Mucosa of gallbladder (tissue), 1 donor: ENCODE results near the gene RB1. TPM values are rescaled to one million over a fixed set of nuclear protein-coding genes. Genes with fewer than 3 reads are reported as not detected.
"Not testable (repeated sequence)": the region's sequence is repeated elsewhere in the genome, so short reads cannot be mapped to it uniquely, and the experiment has no call there.

Experiments used
- DNase-seq: peaks from one replicate; pipeline ENCODE4 v3.0.0-alpha.2; 2020; ENCODE audit warnings: low spot score
- total RNA-seq: library from RNA; stranded (reverse); gene quantifications from one replicate; pipeline ENCODE4 v1.2.1, GENCODE V29; 2021
- donor health status: DM: no; HTN: no; CAD: no.

RB1 gene
- total RNA-seq, 1 donor from 2014 or later: 37.8 TPM

GRCh38 chr13:48410199-48410598 lies 106.6 kb downstream of the RB1 start:
- DNase-seq: no peak

- DNase-seq: no peak
Measured at GRCh38 chr13:48411147-48411794, 107.7 kb downstream of the RB1 start.

- no peak for DNase-seq
Measured at GRCh38 chr13:48411841-48412531, 108.4 kb downstream of the RB1 start.

GRCh38 chr13:48412881-48413351 lies 109.4 kb downstream of the RB1 start, which contains the start of gene LPAR6:
TSS of gene LPAR6 (minus strand) at chr13:48413113. CDS start at chr13:48412423, 690 bp downstream.
- DNase-seq: peak; percentile 34

DNA sequence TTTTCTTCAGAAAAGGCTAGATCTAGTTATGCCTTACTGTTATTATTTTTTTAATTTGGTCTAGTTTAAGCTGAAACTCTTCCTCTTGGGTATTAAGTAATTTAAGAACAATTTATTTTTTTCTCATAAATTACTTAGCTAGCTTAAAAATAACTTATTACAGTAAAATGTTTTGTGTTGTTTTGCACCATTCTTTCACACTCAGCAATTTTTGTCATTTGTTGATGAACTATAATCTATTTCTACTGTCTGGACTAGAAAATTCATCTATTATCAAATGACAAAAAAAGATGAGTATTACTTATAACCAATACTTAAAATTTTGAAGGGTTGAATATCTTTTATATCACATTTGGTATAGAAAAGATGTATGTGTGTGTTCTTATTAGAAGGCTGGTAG lies 111.0 kb downstream of the RB1 start:
- no peak for DNase-seq

GRCh38 chr13:48415516-48415915 lies 112.0 kb downstream of the RB1 start:
- no peak for DNase-seq

- DNase-seq: not testable (repeated sequence)
Measured at GRCh38 chr13:48422003-48422402, 118.5 kb downstream of the RB1 start.

GRCh38 chr13:48424212-48424611 lies 120.7 kb downstream of the RB1 start:
- no peak for DNase-seq

DNA sequence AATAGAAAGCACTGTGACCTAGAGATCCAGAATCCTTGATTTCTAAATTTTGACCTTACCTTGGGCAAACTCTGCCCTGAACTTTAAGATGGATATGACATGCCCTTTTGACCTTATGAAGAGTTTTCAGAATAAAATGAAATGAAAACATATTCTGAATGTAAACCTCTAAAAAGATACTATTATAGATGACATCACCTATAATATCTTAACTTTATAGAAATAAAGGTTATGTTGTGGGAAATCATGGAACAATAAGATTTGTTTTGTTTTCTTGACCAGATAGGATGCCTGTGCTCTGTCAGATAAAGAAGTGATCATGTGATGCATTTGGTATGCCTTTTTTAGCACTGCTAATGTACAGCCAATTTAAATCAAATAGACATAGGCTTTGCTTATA lies 122.5 kb downstream of the RB1 start:
- DNase-seq: no peak

- not testable (repeated sequence) for DNase-seq
Measured at GRCh38 chr13:48426755-48427298, 123.3 kb downstream of the RB1 start.

- DNase-seq: no peak
Measured at GRCh38 chr13:48429036-48429435, 125.5 kb downstream of the RB1 start.

DNA sequence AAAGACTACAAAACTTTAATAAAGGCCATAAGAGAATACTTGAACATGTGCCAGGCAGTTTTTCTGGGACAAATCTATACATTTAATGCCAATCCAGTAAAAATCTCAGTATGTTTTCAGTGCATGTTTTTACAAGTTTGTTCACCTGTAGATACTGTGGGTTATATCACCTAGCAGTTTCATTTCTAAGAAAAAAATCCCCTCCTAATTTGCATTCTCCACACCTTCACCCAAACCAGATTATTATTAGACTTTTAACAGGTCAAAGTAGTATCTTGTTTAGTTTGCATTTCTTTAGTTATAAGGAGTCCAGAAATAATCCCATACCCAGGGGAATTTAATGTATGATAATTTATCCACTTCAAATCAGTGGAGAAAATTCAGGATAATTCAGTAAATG lies 126.3 kb downstream of the RB1 start:
- DNase-seq: no peak

GRCh38 chr13:48431431-48431830 lies 127.9 kb downstream of the RB1 start:
- no peak for DNase-seq

- no peak for DNase-seq
Measured at GRCh38 chr13:48431987-48432615, 128.6 kb downstream of the RB1 start.

DNA sequence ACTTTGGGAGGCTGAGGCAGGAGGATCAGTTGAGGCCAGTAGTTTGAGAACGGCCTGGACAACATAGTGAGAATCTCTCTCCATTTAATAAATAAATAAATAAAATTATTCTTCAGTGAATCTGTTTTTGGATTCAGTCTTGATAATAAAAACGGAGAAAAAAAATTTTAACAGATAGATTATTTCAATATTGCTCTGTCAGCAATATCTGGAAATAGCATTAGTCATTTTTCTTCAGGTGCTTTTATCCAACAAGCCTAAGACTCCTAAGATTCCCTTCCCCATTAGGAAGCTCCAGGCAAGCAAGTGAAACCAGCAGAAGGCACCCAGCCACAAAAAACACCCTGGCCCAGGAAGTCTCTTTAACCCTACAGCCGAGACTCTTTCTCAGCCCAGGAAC lies 130.6 kb downstream of the RB1 start:
- no peak for DNase-seq

- DNase-seq: no peak
Measured at GRCh38 chr13:48436661-48437288, 133.2 kb downstream of the RB1 start.

DNA sequence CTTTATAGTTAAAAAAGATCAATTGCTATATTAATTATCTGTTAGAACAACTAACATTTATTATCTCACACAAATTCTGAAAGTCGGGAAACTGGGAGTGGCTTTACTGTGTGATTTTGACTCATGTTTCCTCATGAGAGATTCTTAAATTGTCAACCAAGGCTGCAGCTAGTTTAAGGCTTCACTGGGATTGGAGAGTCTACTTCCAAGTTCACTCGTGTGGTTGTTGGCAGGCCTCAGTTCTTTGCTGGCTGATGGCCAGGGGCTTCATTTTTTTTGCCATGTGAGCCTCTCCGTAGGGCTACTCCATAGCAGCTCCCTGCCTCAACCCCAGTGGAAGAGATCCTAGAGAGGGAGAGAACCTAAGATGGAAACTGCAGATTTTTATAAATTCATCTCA lies 133.8 kb downstream of the RB1 start:
- DNase-seq: peak; percentile 43

DNA sequence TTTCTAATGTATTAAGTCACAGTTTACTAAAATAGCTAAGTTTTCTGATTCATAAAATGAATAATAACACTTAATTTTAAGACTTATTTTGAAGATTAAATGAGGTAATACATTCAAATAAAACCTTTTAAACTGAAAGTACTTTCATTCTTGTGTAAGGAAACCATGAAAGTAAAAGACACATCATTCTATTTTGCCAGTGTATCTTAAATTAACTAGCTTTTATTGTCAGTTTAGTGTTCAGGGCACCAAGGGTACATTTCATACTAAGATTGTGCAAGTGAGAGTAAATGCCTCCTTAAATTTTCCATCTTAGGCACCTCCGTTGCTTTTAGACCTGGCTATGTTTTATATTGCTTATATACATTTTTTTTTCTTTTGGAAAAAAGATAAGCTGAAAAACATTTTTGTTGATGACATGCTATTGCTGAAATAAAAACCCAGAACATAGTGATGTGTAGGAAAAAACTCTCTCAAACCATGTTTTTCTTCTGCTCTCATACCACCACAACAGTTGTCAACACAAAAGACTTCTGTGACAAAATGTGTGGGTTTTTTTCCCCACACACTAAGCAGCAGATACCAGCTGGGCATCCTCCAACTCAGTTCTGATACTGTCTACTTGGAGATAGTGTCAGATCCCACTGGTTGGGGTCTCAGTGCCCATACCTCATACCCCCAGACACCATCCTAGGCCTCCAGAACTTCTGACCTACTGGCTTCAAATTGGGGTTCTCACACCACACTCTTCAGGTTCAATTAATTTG lies 140.1 kb downstream of the RB1 start:
- no peak for DNase-seq

GRCh38 chr13:48446464-48446863 lies 142.9 kb downstream of the RB1 start:
- DNase-seq: no peak

DNA sequence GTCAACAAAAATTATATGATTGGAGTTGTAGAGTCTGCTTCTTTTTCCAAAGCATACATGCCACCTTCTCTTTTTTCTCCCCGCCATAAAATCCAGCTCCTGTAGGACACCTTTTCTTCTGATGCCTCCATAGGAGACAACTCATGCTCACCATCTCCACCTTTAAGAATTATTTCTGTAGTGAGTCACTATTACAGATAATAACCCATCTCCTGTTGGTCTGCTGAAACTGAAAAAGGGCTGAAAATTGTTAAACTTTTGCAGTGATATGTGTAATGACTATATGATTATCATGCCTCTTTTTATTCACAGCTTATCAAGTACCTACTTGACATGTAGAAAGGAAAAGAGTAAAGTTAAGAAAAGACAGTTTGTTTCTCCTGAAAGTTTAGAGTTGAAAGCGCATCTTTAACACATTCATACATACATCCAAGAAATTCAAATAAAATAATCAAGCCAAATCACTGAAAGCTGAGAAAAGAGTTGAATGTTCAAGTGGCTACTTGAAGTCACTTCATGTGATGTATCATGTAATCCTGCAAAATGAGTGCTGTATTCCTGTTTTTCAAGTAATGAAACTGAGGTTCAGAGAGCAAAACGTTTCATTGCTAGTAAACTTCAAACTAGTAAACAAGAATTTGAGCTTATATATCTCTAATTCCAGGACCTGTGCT lies 144.9 kb downstream of the RB1 start:
- DNase-seq: no peak
